RWPE1 (cell line): ENCODE measurements around the gene AGO1.
"Not testable (repeated sequence)": the region's sequence is repeated elsewhere in the genome, so short reads cannot be mapped to it uniquely, and the experiment has no call there.

Experiments
- CTCF ChIA-PET: fragments of 350-600 bp; sonication (Branson Sonifier 250); formaldehyde crosslinking; extraction: SDS; loops from one replicate; lab custom pipeline; 2021; lab: Yijun Ruan, JAX
- POLR2A ChIA-PET: fragments of 400-600 bp; formaldehyde crosslinking; extraction: SDS; loops from one replicate; lab custom pipeline; 2020; ENCODE audit warnings: antibody characterized with exemption; ENCODE audit not compliant: low non-redundant PET; lab: Yijun Ruan, JAX
- DNase-seq: peaks from one replicate; pipeline ENCODE4 v3.0.0; 2012; ENCODE audit warnings: low spot score
- H3K27ac ChIP-seq: fragments of 450-650 bp; 2 replicates; pipeline ENCODE4 v1.5.1; 2017
- CTCF ChIP-seq: fragments of 450-650 bp; conservative IDR thresholded peaks from 2 replicates; pipeline ENCODE4 v1.5.1; 2017; ENCODE audit warnings: low read depth, mild to moderate bottlenecking

AGO1 gene

GRCh38 chr1:35945327-35945726 is 62.3 kb downstream of the AGO1 start:
- TF ChIP-seq CTCF = no peak
- CTCF ChIA-PET = interaction anchor here (0.6 kb wide), 2 partner anchors 53 to 116 kb away, joined by 4 to 5 read pairs; no protein-coding TSS in a partner anchor
- no peak overlapping the region for H3K27ac ChIP-seq
- no peak for DNase-seq
- POLR2A ChIA-PET = no interaction called here

GRCh38 chr1:35947547-35947946 is 64.5 kb downstream of the AGO1 start:
- TF ChIP-seq CTCF = no peak
- POLR2A ChIA-PET = no interaction called here
- H3K27ac ChIP-seq = no peak overlapping the region
- CTCF ChIA-PET = no interaction called here
- DNase-seq = no peak

- ChIA-PET CTCF (interaction anchor here (0.7 kb wide), 1 partner anchor 1485 kb away, joined by 3 read pairs; no protein-coding TSS in a partner anchor), POLR2A (no interaction called here)
- TF ChIP-seq CTCF = no peak
- no peak overlapping the region for H3K27ac ChIP-seq
- no peak for DNase-seq
Measured at GRCh38 chr1:35958558-35958957, 75.5 kb downstream of the AGO1 start.

- no peak overlapping the region for H3K27ac ChIP-seq
- POLR2A ChIA-PET = no interaction called here
- CTCF ChIA-PET = no interaction called here
- no peak for TF ChIP-seq CTCF
- DNase-seq = no peak
Measured at GRCh38 chr1:35959304-35959703, 76.3 kb downstream of the AGO1 start.

- H3K27ac ChIP-seq = no peak overlapping the region
- DNase-seq = no peak
- ChIA-PET POLR2A (no interaction called here), CTCF (no interaction called here)
- TF ChIP-seq CTCF = no peak
Measured at GRCh38 chr1:35962952-35963351, 79.9 kb downstream of the AGO1 start.

GRCh38 chr1:35964277-35964676 is 81.3 kb downstream of the AGO1 start:
- POLR2A ChIA-PET, DNase-seq, H3K27ac ChIP-seq: not testable (repeated sequence)
- CTCF ChIA-PET = interaction anchor here (1.0 kb wide), 1 partner anchor 10 kb away, joined by 4 read pairs; no protein-coding TSS in a partner anchor

GRCh38 chr1:35968396-35968795 is 85.4 kb downstream of the AGO1 start:
- CTCF ChIA-PET = no interaction called here
- POLR2A ChIA-PET = no interaction called here
- no peak overlapping the region for H3K27ac ChIP-seq
- DNase-seq = no peak
- no peak for TF ChIP-seq CTCF
